Stromal cell of bone marrow (primary cell): ENCODE results near the gene NANOG.
"Not testable (repeated sequence)": the region's sequence is repeated elsewhere in the genome, so short reads cannot be mapped to it uniquely, and the experiment has no call there.

Experiments
- DNase-seq: peaks from one replicate; pipeline ENCODE4 v3.0.0-alpha.2; 2012; ENCODE audit warnings: low read depth

Gene NANOG

DNA sequence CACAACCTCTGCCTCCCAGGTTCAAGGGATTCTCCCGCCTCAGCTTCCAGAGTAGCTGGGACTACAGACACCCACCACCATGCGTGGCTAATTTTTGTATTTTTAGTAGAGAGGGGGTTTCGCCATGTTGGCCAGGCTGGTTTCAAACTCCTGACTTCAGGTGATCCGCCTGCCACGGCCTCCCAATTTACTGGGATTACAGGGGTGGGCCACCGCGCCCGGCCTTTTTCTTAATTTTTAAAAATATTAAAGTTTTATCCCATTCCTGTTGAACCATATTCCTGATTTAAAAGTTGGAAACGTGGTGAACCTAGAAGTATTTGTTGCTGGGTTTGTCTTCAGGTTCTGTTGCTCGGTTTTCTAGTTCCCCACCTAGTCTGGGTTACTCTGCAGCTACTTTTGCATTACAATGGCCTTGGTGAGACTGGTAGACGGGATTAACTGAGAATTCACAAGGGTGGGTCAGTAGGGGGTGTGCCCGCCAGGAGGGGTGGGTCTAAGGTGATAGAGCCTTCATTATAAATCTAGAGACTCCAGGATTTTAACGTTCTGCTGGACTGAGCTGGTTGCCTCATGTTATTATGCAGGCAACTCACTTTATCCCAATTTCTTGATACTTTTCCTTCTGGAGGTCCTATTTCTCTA is at the start of gene NANOG:
Gene NANOG, plus strand, starts transcription at position 519 of the 645 bp plus-strand sequence. CDS start 213 bp downstream, outside the sequence.
- DNase-seq: not testable (repeated sequence)

GRCh38 chr12:7747246-7747645 is 42.0 kb upstream of the NANOG start, which contains the start of gene CLEC4C:
CLEC4C (minus strand) TSS chr12:7747375; CDS start chr12:7747348, 27 bp downstream.
- no peak for DNase-seq

DNA sequence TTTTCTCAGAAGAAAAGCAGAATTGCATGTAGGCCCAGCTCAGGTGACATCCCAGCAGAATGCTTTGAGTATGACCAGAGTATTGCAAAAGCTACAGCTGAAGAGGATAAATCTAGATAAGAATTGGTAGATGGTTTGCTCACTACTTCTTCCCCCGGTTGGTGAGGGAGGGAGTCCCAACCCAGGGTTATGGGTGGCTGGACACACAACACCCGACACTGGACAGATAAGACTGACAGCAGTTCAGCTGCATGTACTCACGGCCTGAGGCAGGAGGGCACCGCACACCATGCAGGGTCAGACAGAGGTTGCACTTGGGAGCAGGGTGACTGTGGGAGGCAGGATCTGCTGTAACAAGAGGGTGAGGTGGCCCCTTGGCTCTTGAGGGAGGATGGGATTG is 40.4 kb upstream of the NANOG start:
- DNase-seq: no peak

DNA sequence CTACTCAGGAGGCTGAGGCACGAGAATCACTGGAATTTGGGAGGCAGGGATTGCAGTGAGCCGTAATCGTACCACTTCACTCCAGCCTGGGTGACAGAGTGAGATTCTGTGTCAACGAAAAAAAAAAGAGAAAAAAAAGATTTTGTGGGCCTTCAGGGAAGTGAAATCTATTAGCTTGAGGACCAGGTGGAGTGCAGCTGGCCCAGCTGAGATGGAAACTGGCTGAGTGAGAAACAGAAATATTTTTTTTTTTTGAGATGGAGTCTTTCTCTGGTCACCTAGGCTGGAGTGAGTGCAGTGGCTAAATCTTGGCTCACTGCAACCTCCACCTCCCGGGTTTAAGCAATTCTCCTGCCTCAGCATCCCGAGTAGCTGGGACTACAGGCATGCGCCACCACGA is 39.8 kb upstream of the NANOG start:
- DNase-seq: no peak

DNA sequence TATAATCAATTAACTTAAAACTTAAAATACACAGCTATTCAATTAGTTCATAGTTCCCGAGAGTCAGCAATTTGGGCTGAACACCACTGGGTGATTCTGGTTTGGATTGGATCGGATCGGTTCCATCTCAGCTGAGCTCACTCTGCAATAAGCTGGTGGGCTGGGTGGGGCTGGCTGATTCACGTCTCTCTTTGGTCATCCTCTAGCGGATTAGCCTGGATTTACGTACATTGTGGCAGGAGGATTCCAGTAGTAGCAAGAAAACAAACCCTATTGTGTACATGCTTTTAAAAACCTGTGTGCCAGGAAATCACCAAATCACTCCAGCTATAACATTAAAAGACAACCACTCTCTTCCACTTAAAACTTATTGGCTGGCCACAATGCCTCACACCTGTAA is 38.9 kb upstream of the NANOG start:
- DNase-seq: no peak

DNA sequence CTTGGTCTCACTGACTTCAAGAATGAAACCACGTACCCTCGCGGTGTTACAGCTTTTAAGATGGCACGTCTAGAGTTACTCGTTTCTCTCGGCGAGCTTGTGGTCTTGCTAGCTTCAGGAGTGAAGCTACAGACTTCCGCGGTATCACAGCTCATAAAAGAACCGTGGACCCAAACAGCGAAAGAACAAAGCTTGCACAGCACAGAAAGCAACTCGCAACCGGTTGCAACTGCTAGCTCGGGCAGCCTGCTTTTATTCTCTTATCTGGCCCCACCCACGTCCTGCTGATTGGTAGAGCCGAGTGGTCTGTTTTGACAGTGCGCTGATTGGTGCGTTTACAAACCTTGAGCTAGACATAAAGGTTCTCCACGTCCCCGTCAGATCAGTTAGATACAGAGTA is 37.8 kb upstream of the NANOG start:
- DNase-seq: no peak

GRCh38 chr12:7751941-7752922 is 37.0 kb upstream of the NANOG start:
- not testable (repeated sequence) for DNase-seq

- DNase-seq: not testable (repeated sequence)
Measured at GRCh38 chr12:7755668-7756067, 33.5 kb upstream of the NANOG start.

DNA sequence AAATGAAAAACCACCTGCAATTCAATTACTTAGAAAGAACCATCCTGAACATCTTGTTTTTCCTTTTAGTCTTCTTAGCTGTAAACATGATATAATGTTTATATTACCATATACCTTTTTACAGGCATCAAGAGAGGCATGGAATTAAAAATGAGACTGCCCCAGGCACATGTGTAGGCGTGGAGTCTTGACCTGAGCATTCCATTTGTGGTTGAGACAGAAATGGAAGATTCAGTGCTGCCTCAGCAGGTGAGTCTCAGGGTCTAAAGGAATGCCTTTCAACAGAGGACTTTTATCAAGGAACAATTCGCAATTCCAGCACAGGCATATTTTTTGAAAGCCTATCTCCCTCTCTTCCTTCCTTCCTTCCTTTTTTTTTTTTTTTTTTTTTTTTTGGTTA is 32.2 kb upstream of the NANOG start:
- no peak for DNase-seq

DNA sequence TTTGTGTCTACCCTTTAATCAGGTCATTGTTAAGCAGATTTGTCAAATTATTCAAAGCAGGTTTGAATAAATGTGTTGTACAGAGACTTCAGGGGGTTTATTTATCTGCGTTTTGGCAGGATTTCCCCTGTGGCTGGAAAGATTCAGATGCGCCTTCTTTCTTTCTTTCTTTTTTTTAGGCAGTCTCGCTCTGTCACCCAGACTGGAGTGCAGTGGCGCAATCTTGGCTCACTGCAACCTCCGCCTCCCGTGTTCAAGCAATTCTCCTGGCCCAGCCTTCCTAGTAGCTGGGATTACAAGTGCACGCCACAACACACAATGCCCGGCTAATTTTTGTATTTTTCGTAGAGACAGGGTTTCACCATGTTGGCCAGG is 30.4 kb upstream of the NANOG start:
- DNase-seq: no peak

DNA sequence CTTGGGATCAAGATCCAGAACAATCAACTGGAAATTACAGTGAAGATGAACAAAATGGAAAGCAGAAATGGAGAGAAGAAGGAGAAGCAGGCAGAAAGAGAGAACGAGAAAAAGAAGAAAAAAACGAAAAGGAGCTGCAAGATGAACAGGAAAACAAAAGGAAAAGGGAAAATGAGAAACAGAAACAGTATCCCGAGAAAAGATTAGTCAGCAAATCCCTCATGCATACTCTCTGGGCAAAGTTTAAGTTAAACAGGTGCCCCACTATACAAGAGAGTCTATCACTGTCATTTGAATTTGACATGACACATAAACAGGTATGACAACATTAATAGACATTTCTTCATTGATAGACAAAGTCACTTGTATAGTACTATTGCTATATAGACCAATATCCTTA is 19.2 kb upstream of the NANOG start:
- DNase-seq: no peak

DNA sequence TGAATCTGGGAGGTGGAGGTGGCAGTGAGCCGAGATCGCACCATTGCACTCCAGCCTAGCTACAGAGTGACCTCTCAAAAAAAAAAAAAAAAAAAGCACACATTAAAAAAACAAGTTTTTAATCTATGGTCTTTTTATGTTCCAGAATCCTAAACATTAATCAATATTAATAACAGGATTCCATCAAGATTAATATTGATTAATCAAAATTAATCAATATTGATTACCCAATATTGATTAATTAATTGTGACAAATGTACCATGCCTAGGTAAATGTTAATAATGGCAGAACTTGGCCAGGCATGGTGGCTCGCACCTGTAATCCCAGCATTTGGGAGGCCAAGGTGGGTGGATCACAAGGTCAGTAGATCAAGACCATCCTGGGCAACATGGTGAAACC is 7.9 kb upstream of the NANOG start:
- DNase-seq: no peak

GRCh38 chr12:7782055-7782454 is 7.1 kb upstream of the NANOG start:
- no peak for DNase-seq

DNA sequence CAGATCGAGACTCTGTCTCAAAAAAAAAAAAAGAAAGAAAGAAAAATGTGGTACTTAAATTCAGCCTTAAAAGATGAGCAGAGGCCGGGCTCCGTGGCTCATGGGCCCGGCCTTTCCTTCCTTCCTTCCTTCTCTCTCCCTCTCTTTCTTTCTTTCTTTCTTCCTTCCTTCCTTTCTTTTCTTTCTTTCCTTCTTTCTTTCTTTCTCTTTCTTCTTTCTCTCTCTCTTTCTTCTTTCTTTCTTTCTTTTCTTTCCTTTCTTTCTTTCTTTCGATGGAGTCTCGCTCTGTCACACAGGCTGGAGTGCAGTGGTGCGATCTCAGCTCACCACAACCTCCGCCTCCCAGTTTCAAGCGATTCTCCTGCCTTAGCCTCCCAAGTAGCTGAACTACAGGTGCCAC is 5.8 kb upstream of the NANOG start:
- DNase-seq: not testable (repeated sequence)

DNA sequence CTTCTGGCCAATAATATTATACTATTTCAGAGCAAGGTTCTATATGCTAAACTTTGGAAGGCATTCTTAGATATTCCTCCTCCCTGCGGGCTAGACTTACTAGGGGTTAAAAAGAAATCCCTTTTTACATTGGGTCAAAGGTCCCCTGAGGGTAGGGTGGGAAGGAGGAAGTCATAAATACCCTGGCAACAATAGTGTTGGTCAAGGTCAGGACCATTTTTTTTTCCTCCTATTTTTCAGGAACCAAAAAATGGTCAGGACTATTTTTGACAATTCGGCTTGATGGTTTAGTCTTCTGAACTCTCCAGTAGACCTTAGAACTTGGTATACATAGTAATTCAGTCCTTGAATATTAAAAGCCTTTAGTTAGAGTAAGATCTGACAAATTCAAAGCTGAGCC is 4.5 kb upstream of the NANOG start:
- no peak for DNase-seq

DNA sequence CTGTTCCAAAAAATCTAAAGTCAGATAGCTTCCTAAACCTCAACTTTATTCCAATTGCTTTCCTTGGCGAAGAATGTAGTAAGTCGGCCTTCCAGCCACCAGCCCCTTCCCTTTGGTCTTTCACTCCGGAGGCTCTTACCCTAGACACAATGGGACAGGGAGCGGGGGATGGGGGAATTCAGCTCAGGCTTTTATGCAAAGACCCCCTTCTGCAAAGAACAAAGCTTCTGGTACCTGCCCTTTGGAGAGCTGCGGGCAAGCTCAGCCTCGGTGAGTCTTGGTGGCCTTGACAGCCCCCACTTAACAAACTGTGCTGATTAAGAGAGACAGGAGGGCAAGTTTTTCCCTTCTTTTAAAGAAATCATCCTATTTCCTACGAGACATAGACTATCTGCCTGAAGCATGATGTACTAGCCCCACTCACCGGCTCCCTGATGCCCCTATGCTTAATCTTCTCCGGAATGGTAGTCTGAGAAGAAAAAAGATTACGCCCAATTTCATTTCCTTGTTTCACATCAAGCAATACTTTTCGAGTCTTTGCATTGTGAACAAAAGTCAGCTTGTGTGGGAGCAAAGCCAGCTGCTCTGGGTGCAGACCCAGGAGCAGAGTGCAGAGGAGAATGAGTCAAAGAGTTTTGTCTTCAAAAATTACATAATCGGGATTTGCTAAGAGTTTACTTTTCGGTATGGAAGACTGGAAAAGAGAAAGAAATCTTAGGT is 1.5 kb upstream of the NANOG start:
- peak; percentile 28 for DNase-seq

- no peak for DNase-seq
Measured at GRCh38 chr12:7788294-7788660, 925 bp upstream of the NANOG start.

DNA sequence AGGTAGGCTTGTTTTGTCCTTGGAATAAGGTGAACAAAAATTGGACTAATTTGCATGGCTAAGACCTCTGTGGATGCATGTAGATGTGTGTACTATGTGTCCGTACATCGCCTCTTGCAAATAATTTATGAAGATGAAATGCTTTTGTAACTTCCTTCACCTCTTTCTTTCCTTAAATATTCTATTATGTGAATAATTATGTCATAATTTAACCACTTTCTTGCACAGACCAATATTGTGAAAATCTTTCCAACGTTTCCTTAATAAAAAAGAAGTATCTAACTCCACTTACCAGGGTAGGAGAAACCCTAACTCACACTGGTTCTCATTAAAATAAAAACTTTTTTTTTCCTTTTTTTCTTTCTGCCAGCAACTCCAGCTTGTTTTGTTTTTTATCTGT is 4.0 kb downstream of the NANOG start:
- no peak for DNase-seq

GRCh38 chr12:7797269-7797668 is 8.1 kb downstream of the NANOG start:
- not testable (repeated sequence) for DNase-seq

- no peak for DNase-seq
Measured at GRCh38 chr12:7797698-7798398, 8.6 kb downstream of the NANOG start.

GRCh38 chr12:7798750-7799308 is 9.6 kb downstream of the NANOG start:
- not testable (repeated sequence) for DNase-seq

- DNase-seq: no peak
Measured at GRCh38 chr12:7801460-7801859, 12.3 kb downstream of the NANOG start.
